Keratinocyte (primary cell): ENCODE measurements around the gene XIRP1. TPM values are rescaled to one million over a fixed set of nuclear protein-coding genes. Genes with fewer than 3 reads are reported as not detected.

Source experiments
- DNase-seq: peaks from one replicate; pipeline ENCODE4 v3.0.0-alpha.2; 2011; ENCODE audit warnings: low read depth, missing footprints, low spot score
- FAIRE-seq: peaks from 2 replicates; lab custom pipeline; 2011; peaks lifted over from hg19 to GRCh38; lab: Jason Lieb, UNC
- H2AFZ ChIP-seq: 2 replicates; pipeline ENCODE4 v1.6.0; 2012; ENCODE audit warnings: low read length, control low read depth, inconsistent platforms; ENCODE audit not compliant: control insufficient read depth
- H3K27ac ChIP-seq: 2 replicates; pipeline ENCODE4 v1.5.1; 2011; ENCODE audit warnings: low read length; ENCODE audit not compliant: control insufficient read depth, insufficient read depth
- H3K27me3 ChIP-seq: 3 replicates; pipeline ENCODE4 v1.6.0; 2011; ENCODE audit warnings: low read length; ENCODE audit not compliant: control insufficient read depth, insufficient read depth; ENCODE audit errors: extremely low read depth
- H3K36me3 ChIP-seq, 2 experiments: 2 replicates in 1 of 2; 3 replicates in 1 of 2; pipeline ENCODE4 v1.5.1; 2011; ENCODE audit warnings: low read length in 2 of 2, mild to moderate bottlenecking in 1 of 2; ENCODE audit not compliant: control insufficient read depth in 2 of 2, insufficient read depth in 2 of 2; ENCODE audit errors: extremely low read depth in 1 of 2
- H3K4me1 ChIP-seq: 3 replicates; pipeline ENCODE4 v1.5.1; 2011; ENCODE audit warnings: low read length; ENCODE audit not compliant: control insufficient read depth, insufficient read depth; ENCODE audit errors: extremely low read depth
- H3K4me2 ChIP-seq: 3 replicates; pipeline ENCODE4 v1.6.0; 2011; ENCODE audit warnings: low read depth, low read length; ENCODE audit not compliant: control insufficient read depth, insufficient read depth; ENCODE audit errors: extremely low read depth
- H3K4me3 ChIP-seq, 3 experiments: fragments of 200-600 bp in 1 of 3; sonication (generic) in 1 of 3; 2 replicates in 2 of 3; 3 replicates in 1 of 3; pipeline ENCODE4 v1.5.1; 2011 to 2016; ENCODE audit warnings: low read length in 3 of 3, mild to moderate bottlenecking in 3 of 3, control low read depth in 2 of 3, inconsistent platforms in 1 of 3, low read depth in 1 of 3, mixed read lengths in 1 of 3, mixed run types in 1 of 3, moderate library complexity in 1 of 3; ENCODE audit not compliant: control insufficient read depth in 2 of 3, insufficient read depth in 2 of 3; ENCODE audit errors: extremely low read depth in 1 of 3
- H3K79me2 ChIP-seq: 2 replicates; pipeline ENCODE4 v1.6.0; 2012; ENCODE audit warnings: low read length; ENCODE audit not compliant: control insufficient read depth, insufficient read depth
- H3K9ac ChIP-seq: 3 replicates; pipeline ENCODE4 v1.6.0; 2011; ENCODE audit warnings: low read length; ENCODE audit not compliant: control insufficient read depth, insufficient read depth; ENCODE audit errors: extremely low read depth
- H3K9me1 ChIP-seq: 3 replicates; pipeline ENCODE4 v1.6.0; 2011; ENCODE audit warnings: low read length; ENCODE audit not compliant: control insufficient read depth, insufficient read depth; ENCODE audit errors: extremely low read depth
- H3K9me3 ChIP-seq: 2 replicates; pipeline ENCODE4 v1.5.1; 2012; ENCODE audit warnings: low read depth, low read length; ENCODE audit not compliant: control insufficient read depth
- H4K20me1 ChIP-seq: 3 replicates; pipeline ENCODE4 v1.6.0; 2011; ENCODE audit warnings: low read length; ENCODE audit not compliant: control insufficient read depth, insufficient read depth; ENCODE audit errors: extremely low read depth
- EZH2 ChIP-seq: IDR thresholded peaks from one replicate; pipeline ENCODE4 v1.6.1; 2012; ENCODE audit warnings: inconsistent platforms, mild to moderate bottlenecking, low read length, moderate library complexity
- dilution Hi-C: fragments of 300-500 bp; cut with MboI; formaldehyde crosslinking; loops from one replicate; pipeline ENCODE4 v1.7.0; 2020; ENCODE audit warnings: low sequenced_read_pairs; ENCODE audit not compliant: extremely low pct_ligation_motif_present
- polyA plus RNA-seq, 5 experiments: library from polyadenylated mRNA; depleted of rRNA in 3 of 5; stranded (reverse) in 3 of 5; stranded (forward) in 1 of 5; unstranded in 1 of 5; fragments of >200 nt; gene quantifications; 1 replicate in 1 of 5; 2 replicates in 3 of 5; 3 replicates in 1 of 5; pipeline versions ENCODE4 v1.2.1 to v1.2.3, GENCODE V29; 2011 to 2012; ENCODE audit warnings: missing spikeins in 2 of 5, low read depth in 1 of 5, low replicate concordance in 1 of 5
- TF ChIP-seq, protein P1 (sequence below), 3 experiments: IDR thresholded peaks in 1 of 3; conservative IDR thresholded peaks in 1 of 3; optimal IDR thresholded peaks in 1 of 3; 2 replicates in 2 of 3; 3 replicates in 1 of 3; pipeline versions ENCODE3 to v1.5.1; 2011; ENCODE audit warnings: low read length in 3 of 3, mild to moderate bottlenecking in 3 of 3, moderate library complexity in 2 of 3, control low read depth in 1 of 3, inconsistent platforms in 1 of 3; ENCODE audit not compliant: insufficient read depth in 2 of 3; ENCODE audit errors: extremely low read depth in 1 of 3

The XIRP1 gene
- polyA plus RNA-seq, 1 donor (not counting 4 experiments of a cell fraction or from before 2014, with no cell fraction given): not detected

DNA sequence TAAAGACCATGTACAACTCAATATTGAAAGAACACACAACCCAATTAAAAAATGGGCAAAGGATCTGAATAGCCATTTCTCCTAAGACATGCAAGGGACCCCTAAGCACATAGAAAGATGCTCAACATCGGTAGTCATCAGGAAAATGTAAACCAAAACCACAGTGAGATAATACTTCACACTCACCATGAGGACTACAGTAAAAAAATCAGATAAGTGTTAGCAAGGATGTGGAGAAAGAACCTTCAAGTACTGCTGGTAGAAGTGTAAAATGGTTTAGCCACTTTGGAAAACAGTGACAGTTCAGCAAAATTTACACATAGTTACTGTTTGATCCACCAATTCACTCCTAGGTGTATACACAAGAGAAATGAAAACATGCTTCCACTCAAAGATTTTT lies 30.1 kb upstream of the XIRP1 start:
- Histone ChIP-seq H3K79me2 (no peaks in the 10 kb centered on the region), H3K27me3 (peaks cover 4% of the 10 kb centered on the region), H3K4me3 (no peak overlapping the region), H3K9me1 (no peaks in the 10 kb centered on the region), H3K9me3 (no peaks in the 10 kb centered on the region), H3K27ac (no peak overlapping the region), H3K4me1 (no peaks in the 10 kb centered on the region), H3K4me2 (no peak overlapping the region), H3K9ac (no peak overlapping the region), H2AFZ (no peak overlapping the region), H3K36me3 (no peaks in the 10 kb centered on the region), H4K20me1 (no peaks in the 10 kb centered on the region)
- no peak for FAIRE-seq
- dilution Hi-C loops: no loop called here
- TF ChIP-seq, protein P1, sequence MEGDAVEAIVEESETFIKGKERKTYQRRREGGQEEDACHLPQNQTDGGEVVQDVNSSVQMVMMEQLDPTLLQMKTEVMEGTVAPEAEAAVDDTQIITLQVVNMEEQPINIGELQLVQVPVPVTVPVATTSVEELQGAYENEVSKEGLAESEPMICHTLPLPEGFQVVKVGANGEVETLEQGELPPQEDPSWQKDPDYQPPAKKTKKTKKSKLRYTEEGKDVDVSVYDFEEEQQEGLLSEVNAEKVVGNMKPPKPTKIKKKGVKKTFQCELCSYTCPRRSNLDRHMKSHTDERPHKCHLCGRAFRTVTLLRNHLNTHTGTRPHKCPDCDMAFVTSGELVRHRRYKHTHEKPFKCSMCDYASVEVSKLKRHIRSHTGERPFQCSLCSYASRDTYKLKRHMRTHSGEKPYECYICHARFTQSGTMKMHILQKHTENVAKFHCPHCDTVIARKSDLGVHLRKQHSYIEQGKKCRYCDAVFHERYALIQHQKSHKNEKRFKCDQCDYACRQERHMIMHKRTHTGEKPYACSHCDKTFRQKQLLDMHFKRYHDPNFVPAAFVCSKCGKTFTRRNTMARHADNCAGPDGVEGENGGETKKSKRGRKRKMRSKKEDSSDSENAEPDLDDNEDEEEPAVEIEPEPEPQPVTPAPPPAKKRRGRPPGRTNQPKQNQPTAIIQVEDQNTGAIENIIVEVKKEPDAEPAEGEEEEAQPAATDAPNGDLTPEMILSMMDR (optimal IDR thresholded peaks at IDR 0.05 in 1 of 3, IDR thresholded peaks at IDR 0.05 in 1 of 3, conservative IDR thresholded peaks at IDR 0.05 in 1 of 3; ENCODE audit: extremely low read depth in 1 of 3, insufficient read depth in 2 of 3, low read length in 3 of 3): no peak
- TF ChIP-seq EZH2: no peak
- no peak for DNase-seq

DNA sequence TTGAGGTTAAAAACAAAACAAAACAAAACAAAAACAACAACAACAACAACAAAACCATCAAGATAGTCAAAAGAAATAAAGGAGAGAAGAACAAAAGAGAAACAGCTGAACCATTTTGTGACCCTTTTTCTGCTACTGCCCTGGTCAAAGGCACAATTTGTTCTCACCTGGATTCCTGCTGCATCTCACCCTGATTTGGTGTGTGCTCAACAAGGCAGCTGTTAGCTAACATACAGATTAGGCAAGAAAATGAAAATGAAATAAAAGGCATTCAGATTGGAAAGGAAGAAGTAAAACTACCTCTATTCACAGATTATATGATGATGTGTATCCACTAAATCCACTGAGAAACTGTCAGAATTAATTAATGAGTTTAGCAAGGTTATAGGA lies 28.7 kb upstream of the XIRP1 start:
- H3K4me3 ChIP-seq: no peak overlapping the region
- no peak overlapping the region for H3K4me2 ChIP-seq
- H3K4me1 ChIP-seq: no peaks in the 10 kb centered on the region
- H3K9me3 ChIP-seq: no peaks in the 10 kb centered on the region
- no peak for DNase-seq
- H3K36me3 ChIP-seq: no peaks in the 10 kb centered on the region
- no peak for TF ChIP-seq EZH2
- TF ChIP-seq, protein P1 (optimal IDR thresholded peaks at IDR 0.05 in 1 of 3, IDR thresholded peaks at IDR 0.05 in 1 of 3, conservative IDR thresholded peaks at IDR 0.05 in 1 of 3; ENCODE audit: extremely low read depth in 1 of 3, insufficient read depth in 2 of 3, low read length in 3 of 3): no peak
- H2AFZ ChIP-seq: no peak overlapping the region
- no peak overlapping the region for H3K27ac ChIP-seq
- no peak for FAIRE-seq
- no peaks in the 10 kb centered on the region for H3K9me1 ChIP-seq
- peaks cover 4% of the 10 kb centered on the region for H3K27me3 ChIP-seq
- dilution Hi-C loops: no loop called here
- H3K79me2 ChIP-seq: no peaks in the 10 kb centered on the region
- no peak overlapping the region for H3K9ac ChIP-seq
- H4K20me1 ChIP-seq: no peaks in the 10 kb centered on the region
